HCT116 (cell line): ENCODE measurements around the gene WDR76. TPM values are rescaled to one million over a fixed set of nuclear protein-coding genes. Genes with fewer than 3 reads are reported as not detected.
A peak's percentile ranks its signal among the peaks of the same experiment; 100 is the strongest.

Experiments used
- ATAC-seq: fragments of 200-7000 bp; cut with Tn5 transposase; 2 replicates; pipeline ENCODE4 v1.9.1; 2020; ENCODE audit warnings: mild to moderate bottlenecking, moderate library complexity
- BruUV-seq: library from RNA; stranded (reverse); fragments of 400-500 nt; replicated peaks from 2 replicates; lab custom pipeline; 2021; lab: Mats Ljungman, UMichigan
- CTCF ChIA-PET: fragments of 300-600 bp; sonication (Branson Sonifier 250); formaldehyde crosslinking; loops from one replicate; lab custom pipeline; 2021; ENCODE audit warnings: antibody characterized with exemption; lab: Charles Lee
- POLR2A ChIA-PET: fragments of 300-600, 350-600 bp; sonication (Branson Sonifier 250); formaldehyde crosslinking; loops from one replicate; lab custom pipeline; 2021; ENCODE audit warnings: antibody characterized with exemption; lab: Charles Lee
- RAD21 ChIA-PET, 2 experiments: fragments of 300-600 bp; sonication (Branson Sonifier 250); formaldehyde crosslinking; loops; one replicate each; lab custom pipeline; 2023; ENCODE audit warnings: low total read pairs in 2 of 2; ENCODE audit not compliant: uncharacterized antibody in 2 of 2, unreplicated experiment in 2 of 2, low non-redundant PET in 1 of 2; lab: Charles Lee
- DNase-seq: peaks from one replicate; pipeline ENCODE4 v3.0.0-alpha.2; 2010; ENCODE audit warnings: low read depth, low spot score
- H2AFZ ChIP-seq: fragments of 200-600 bp; shearing (Covaris generic), sonication (generic); 2 replicates; pipeline ENCODE4 v1.6.1; 2017; ENCODE audit warnings: low read depth, mixed run types, mixed read lengths, antibody characterized with exemption, low read length; ENCODE audit not compliant: poor library complexity, severe bottlenecking
- H3K27ac ChIP-seq: 2 replicates; pipeline ENCODE4 v1.5.1; 2012; ENCODE audit warnings: low read depth, low read length
- H3K27me3 ChIP-seq: fragments of 200-600 bp; sonication (generic); 2 replicates; pipeline ENCODE4 v1.6.1; 2016; ENCODE audit warnings: mixed run types, low read length, mixed read lengths; ENCODE audit not compliant: insufficient read depth
- H3K36me3 ChIP-seq, 2 experiments: fragments of 200-500 bp in 1 of 2; fragments of 200-600 bp in 1 of 2; sonication (Bioruptor generic) in 1 of 2; sonication (generic) in 1 of 2; 2 replicates each; pipeline versions ENCODE4 v1.5.1 to v1.6.1; 2014 to 2016; ENCODE audit warnings: low read length in 2 of 2, inconsistent platforms in 1 of 2, mixed read lengths in 1 of 2, mixed run types in 1 of 2; ENCODE audit not compliant: insufficient read depth in 2 of 2, control insufficient read depth in 1 of 2
- H3K4me1 ChIP-seq, 2 experiments: fragments of 200-600 bp in 1 of 2; sonication (generic) in 1 of 2; 2 replicates each; pipeline versions ENCODE4 v1.5.1 to v1.6.1; 2012 to 2017; ENCODE audit warnings: low read length in 2 of 2, inconsistent platforms in 1 of 2, mild to moderate bottlenecking in 1 of 2, mixed read lengths in 1 of 2, mixed run types in 1 of 2, moderate library complexity in 1 of 2; ENCODE audit not compliant: insufficient read depth in 2 of 2, control insufficient read depth in 1 of 2
- H3K4me2 ChIP-seq: fragments of 200-600 bp; sonication (generic); 2 replicates; pipeline ENCODE4 v1.6.1; 2017; ENCODE audit warnings: mixed run types, low read length, mixed read lengths
- H3K4me3 ChIP-seq, 2 experiments: fragments of 200-600 bp in 1 of 2; sonication (generic) in 1 of 2; replicated peaks in 1 of 2; 2 replicates each; pipeline ENCODE4 v1.5.1; 2011 to 2016; ENCODE audit warnings: low read length in 2 of 2, control low read depth in 1 of 2, low read depth in 1 of 2, mild to moderate bottlenecking in 1 of 2, mixed read lengths in 1 of 2, mixed run types in 1 of 2
- H3K79me2 ChIP-seq: fragments of 200-600 bp; sonication (generic); 2 replicates; pipeline ENCODE4 v1.6.1; 2017; ENCODE audit warnings: mild to moderate bottlenecking, mixed run types, low read length, moderate library complexity, mixed read lengths; ENCODE audit not compliant: insufficient read depth
- H3K9ac ChIP-seq: fragments of 200-600 bp; sonication (generic); 2 replicates; pipeline ENCODE4 v1.6.1; 2016; ENCODE audit warnings: low read length, mixed read lengths
- H3K9me2 ChIP-seq: fragments of 200-600 bp; sonication (generic), shearing (Covaris generic); 2 replicates; pipeline ENCODE4 v1.6.1; 2017; ENCODE audit warnings: mixed run types, mild to moderate bottlenecking, moderate library complexity; ENCODE audit not compliant: insufficient read depth
- H3K9me3 ChIP-seq, 2 experiments: fragments of 200-500 bp in 1 of 2; fragments of 200-600 bp in 1 of 2; sonication (Bioruptor generic) in 1 of 2; sonication (generic) in 1 of 2; 2 replicates each; pipeline ENCODE4 v1.6.1; 2014 to 2017; ENCODE audit warnings: low read length in 2 of 2, mixed read lengths in 2 of 2, inconsistent platforms in 1 of 2, low read depth in 1 of 2, mild to moderate bottlenecking in 1 of 2, mixed run types in 1 of 2, moderate library complexity in 1 of 2; ENCODE audit not compliant: control insufficient read depth in 1 of 2, insufficient read depth in 1 of 2
- H4K20me1 ChIP-seq: fragments of 200-600 bp; sonication (generic), shearing (Covaris generic); 2 replicates; pipeline ENCODE4 v1.6.1; 2017; ENCODE audit warnings: mixed run types, mild to moderate bottlenecking, moderate library complexity; ENCODE audit not compliant: insufficient read depth
- CBX3 ChIP-seq: IDR thresholded peaks from 2 replicates; pipeline ENCODE4 v1.6.1; 2012; ENCODE audit warnings: low read depth
- CEBPB ChIP-seq: IDR thresholded peaks from 2 replicates; pipeline ENCODE4 v1.6.1; 2012; ENCODE audit warnings: low read depth
- ELF1 ChIP-seq: IDR thresholded peaks from 2 replicates; pipeline ENCODE4 v1.6.1; 2012; ENCODE audit warnings: low read depth, borderline replicate concordance
- EZH2 ChIP-seq: fragments of 200-600 bp; sonication (generic); IDR thresholded peaks from 2 replicates; pipeline ENCODE4 v1.6.1; 2017; ENCODE audit warnings: antibody characterized with exemption, mixed run types
- EZH2phosphoT487 ChIP-seq: fragments of 200-600 bp; IDR thresholded peaks from 2 replicates; pipeline ENCODE4 v1.6.1; 2018; ENCODE audit warnings: antibody characterized with exemption, borderline replicate concordance
- FOSL1 ChIP-seq: IDR thresholded peaks from 2 replicates; pipeline ENCODE4 v1.6.1; 2012; ENCODE audit warnings: low read depth
- JUND ChIP-seq: IDR thresholded peaks from 2 replicates; pipeline ENCODE4 v1.6.1; 2012
- POLR2A ChIP-seq: IDR thresholded peaks from 2 replicates; pipeline ENCODE4 v1.7.0; 2011; ENCODE audit warnings: borderline replicate concordance; ENCODE audit not compliant: insufficient read depth, insufficient read length; ENCODE audit errors: extremely low read depth
- RAD21 ChIP-seq: IDR thresholded peaks from 2 replicates; pipeline ENCODE4 v1.6.1; 2012; ENCODE audit warnings: low read depth, mild to moderate bottlenecking
- SIN3A ChIP-seq: IDR thresholded peaks from 2 replicates; pipeline ENCODE4 v1.6.1; 2012; ENCODE audit warnings: low read depth
- SRF ChIP-seq: IDR thresholded peaks from 2 replicates; pipeline ENCODE4 v1.6.1; 2012; ENCODE audit warnings: low read depth
- YY1 ChIP-seq: IDR thresholded peaks from 2 replicates; pipeline ENCODE4 v1.6.1; 2011; ENCODE audit warnings: low read length, low read depth, moderate library complexity, mild to moderate bottlenecking; ENCODE audit not compliant: insufficient replicate concordance; ENCODE audit errors: extremely low read depth
- ZFX ChIP-seq: fragments of 450-650 bp; IDR thresholded peaks from 2 replicates; pipeline ENCODE4 v1.6.1; 2017
- ZNF274 ChIP-seq: fragments of 200-500 bp; sonication (Bioruptor generic); IDR thresholded peaks from 2 replicates; pipeline ENCODE4 v1.6.1; 2014; ENCODE audit warnings: mild to moderate bottlenecking, low read depth, low read length, inconsistent platforms
- intact Hi-C: fragments of 100-400 bp; cut with micrococcal nuclease; formaldehyde crosslinking; loops from 2 replicates; pipeline ENCODE4 v1.10.0; 2022
- total RNA-seq: library from RNA; stranded (reverse); gene quantifications from one replicate; pipeline ENCODE4 v1.2.1, GENCODE V29; 2021; ENCODE audit not compliant: unreplicated experiment
- TF ChIP-seq, protein P1 (sequence below), 3 experiments: fragments of 200-600 bp in 1 of 3; sonication (generic) in 1 of 3; IDR thresholded peaks in 2 of 3; conservative IDR thresholded peaks in 1 of 3; 2 replicates each; pipeline ENCODE4 v1.5.1; 2012 to 2017; ENCODE audit warnings: low read depth in 2 of 3, low read length in 2 of 3, antibody characterized with exemption in 1 of 3, borderline replicate concordance in 1 of 3, control low read depth in 1 of 3, mild to moderate bottlenecking in 1 of 3, mixed read lengths in 1 of 3, mixed run types in 1 of 3, moderate library complexity in 1 of 3; ENCODE audit not compliant: insufficient read depth in 1 of 3
- TF ChIP-seq, protein P2 (sequence below): IDR thresholded peaks from 2 replicates; pipeline ENCODE4 v1.6.1; 2012
- TF ChIP-seq, protein P3 (sequence below): IDR thresholded peaks from 2 replicates; pipeline ENCODE4 v1.6.1; 2011; ENCODE audit warnings: mild to moderate bottlenecking, low read length, moderate library complexity; ENCODE audit not compliant: insufficient replicate concordance; ENCODE audit errors: extremely low read depth

WDR76 gene
- total RNA-seq, 1 experiment from 2014 or later, result 33.0 TPM

DNA sequence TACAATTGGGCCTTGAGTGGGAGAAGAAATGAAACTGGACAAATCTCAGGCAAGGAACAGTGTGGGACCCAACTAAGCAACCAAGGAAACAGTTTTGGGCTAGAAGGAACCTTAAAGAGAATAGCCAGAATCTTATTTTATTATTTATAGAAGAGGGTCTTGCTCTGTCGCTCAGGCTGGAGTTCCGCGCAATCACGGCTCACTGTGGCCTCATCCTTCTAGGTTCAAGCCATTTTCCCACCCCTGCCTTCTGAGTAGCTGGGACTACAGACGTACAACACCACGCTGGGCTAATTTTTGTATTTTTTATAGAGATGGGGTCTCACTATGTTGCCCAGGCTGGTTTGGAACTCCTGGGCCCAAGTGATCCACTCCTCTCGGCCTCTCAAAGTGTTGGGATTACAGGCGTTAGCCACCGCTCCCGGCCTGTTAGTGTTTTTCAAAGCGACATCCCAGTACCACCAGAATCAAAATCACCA is 734 bp upstream of the WDR76 start:
- intact Hi-C loops, result no loop called here
- BruUV-seq, result no TSS peak
- peaks cover 15 to 41% of the 10 kb centered on the region in 2 experiments for H3K4me1 ChIP-seq
- no peak for DNase-seq
- H3K79me2 ChIP-seq, result peaks cover 74% of the 10 kb centered on the region
- no peaks in the 10 kb centered on the region for H4K20me1 ChIP-seq
- CTCF ChIA-PET, result no interaction called here
- H3K27ac ChIP-seq, result peak overlapping the region; percentile 65; the same call in 1 of the 2 replicates
- no peaks in the 10 kb centered on the region for H3K9me2 ChIP-seq
- TF ChIP-seq EZH2phosphoT487, result no peak
- no peak for TF ChIP-seq ZNF274
- TF ChIP-seq, protein P1, sequence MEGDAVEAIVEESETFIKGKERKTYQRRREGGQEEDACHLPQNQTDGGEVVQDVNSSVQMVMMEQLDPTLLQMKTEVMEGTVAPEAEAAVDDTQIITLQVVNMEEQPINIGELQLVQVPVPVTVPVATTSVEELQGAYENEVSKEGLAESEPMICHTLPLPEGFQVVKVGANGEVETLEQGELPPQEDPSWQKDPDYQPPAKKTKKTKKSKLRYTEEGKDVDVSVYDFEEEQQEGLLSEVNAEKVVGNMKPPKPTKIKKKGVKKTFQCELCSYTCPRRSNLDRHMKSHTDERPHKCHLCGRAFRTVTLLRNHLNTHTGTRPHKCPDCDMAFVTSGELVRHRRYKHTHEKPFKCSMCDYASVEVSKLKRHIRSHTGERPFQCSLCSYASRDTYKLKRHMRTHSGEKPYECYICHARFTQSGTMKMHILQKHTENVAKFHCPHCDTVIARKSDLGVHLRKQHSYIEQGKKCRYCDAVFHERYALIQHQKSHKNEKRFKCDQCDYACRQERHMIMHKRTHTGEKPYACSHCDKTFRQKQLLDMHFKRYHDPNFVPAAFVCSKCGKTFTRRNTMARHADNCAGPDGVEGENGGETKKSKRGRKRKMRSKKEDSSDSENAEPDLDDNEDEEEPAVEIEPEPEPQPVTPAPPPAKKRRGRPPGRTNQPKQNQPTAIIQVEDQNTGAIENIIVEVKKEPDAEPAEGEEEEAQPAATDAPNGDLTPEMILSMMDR (IDR thresholded peaks at IDR 0.05 in 2 of 3, conservative IDR thresholded peaks at IDR 0.05 in 1 of 3; ENCODE audit: borderline replicate concordance in 1 of 3, insufficient read depth in 1 of 3, low read depth in 2 of 3, low read length in 2 of 3), result no peak
- TF ChIP-seq ELF1, result no peak
- TF ChIP-seq POLR2A, result no peak
- no peak for TF ChIP-seq FOSL1
- TF ChIP-seq, all 23 proteins: peak for 0
- Histone ChIP-seq H3K9me3 (no peaks in the 10 kb centered on the region), H3K9ac (peak overlapping the region; percentile 77), H2AFZ (no peak overlapping the region), H3K4me3 (peak overlapping the region; percentile 64 to 77), H3K4me2 (peak overlapping the region; percentile 74), H3K36me3 (peaks cover 10 to 21% of the 10 kb centered on the region in 2 experiments), H3K27me3 (no peaks in the 10 kb centered on the region)
- ATAC-seq, result no peak
- ChIA-PET POLR2A (no interaction called here), RAD21 (no interaction called here)

DNA sequence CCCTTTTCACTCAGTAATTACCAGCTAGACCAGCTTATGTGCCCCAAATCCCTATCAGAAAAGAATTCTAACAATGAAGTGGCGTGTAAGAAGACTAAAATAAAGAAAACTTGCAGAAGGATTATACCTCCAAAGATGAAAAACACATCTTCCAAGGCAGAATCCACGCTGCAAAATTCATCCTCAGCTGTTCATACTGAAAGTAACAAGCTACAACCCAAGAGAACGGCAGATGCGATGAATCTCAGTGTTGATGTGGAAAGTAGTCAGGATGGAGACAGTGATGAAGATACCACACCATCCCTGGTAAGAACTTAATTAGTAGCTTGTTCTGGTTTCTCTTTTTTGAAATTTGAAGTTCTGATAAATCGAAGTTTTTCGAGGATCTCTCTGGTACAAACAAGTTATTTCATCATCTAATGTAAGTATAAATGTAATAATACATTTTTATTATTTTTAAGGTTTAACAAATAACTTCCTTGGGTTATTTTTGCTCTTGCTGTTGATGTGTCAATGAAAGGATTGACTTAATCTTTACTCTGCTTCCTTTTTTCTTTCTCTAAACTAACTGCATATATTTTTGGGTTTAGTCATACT is 1.4 kb downstream of the WDR76 start:
- CTCF ChIA-PET, result no interaction called here
- Histone ChIP-seq H2AFZ (no peak overlapping the region), H3K27me3 (no peaks in the 10 kb centered on the region), H3K36me3 (peaks cover 3 to 21% of the 10 kb centered on the region in 2 experiments), H3K27ac (no peak overlapping the region; the same call in 1 of the 2 replicates), H3K4me1 (peaks cover 15 to 41% of the 10 kb centered on the region in 2 experiments), H4K20me1 (no peaks in the 10 kb centered on the region), H3K9ac (peak overlapping the region; percentile 77), H3K79me2 (peaks cover 76% of the 10 kb centered on the region), H3K9me2 (no peaks in the 10 kb centered on the region), H3K4me3 (peak overlapping the region in 1 of 2 experiments; percentile 64; a peak in 1 of 4 replicates), H3K9me3 (no peaks in the 10 kb centered on the region), H3K4me2 (peak overlapping the region; percentile 74; the same call in 1 of the 2 replicates)
- ATAC-seq (no peak), DNase-seq (no peak)
- BruUV-seq, result no TSS peak
- intact Hi-C loops, result no loop called here
- RAD21 ChIA-PET, result no interaction called here
- POLR2A ChIA-PET, result no interaction called here
- no peak for TF ChIP-seq SIN3A
- TF ChIP-seq YY1, result no peak
- TF ChIP-seq EZH2, result no peak
- no peak for TF ChIP-seq CEBPB
- TF ChIP-seq JUND, result no peak
- TF ChIP-seq FOSL1, result no peak
- TF ChIP-seq SRF, result no peak
- TF ChIP-seq EZH2phosphoT487, result no peak
- no peak for TF ChIP-seq ZFX
- TF ChIP-seq, protein P2, sequence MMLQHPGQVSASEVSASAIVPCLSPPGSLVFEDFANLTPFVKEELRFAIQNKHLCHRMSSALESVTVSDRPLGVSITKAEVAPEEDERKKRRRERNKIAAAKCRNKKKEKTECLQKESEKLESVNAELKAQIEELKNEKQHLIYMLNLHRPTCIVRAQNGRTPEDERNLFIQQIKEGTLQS, result no peak
- no peak for TF ChIP-seq RAD21
- TF ChIP-seq ZNF274, result no peak
- no peak for TF ChIP-seq CBX3
- TF ChIP-seq, protein P3, sequence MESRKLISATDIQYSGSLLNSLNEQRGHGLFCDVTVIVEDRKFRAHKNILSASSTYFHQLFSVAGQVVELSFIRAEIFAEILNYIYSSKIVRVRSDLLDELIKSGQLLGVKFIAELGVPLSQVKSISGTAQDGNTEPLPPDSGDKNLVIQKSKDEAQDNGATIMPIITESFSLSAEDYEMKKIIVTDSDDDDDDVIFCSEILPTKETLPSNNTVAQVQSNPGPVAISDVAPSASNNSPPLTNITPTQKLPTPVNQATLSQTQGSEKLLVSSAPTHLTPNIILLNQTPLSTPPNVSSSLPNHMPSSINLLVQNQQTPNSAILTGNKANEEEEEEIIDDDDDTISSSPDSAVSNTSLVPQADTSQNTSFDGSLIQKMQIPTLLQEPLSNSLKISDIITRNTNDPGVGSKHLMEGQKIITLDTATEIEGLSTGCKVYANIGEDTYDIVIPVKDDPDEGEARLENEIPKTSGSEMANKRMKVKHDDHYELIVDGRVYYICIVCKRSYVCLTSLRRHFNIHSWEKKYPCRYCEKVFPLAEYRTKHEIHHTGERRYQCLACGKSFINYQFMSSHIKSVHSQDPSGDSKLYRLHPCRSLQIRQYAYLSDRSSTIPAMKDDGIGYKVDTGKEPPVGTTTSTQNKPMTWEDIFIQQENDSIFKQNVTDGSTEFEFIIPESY, result no peak
